Epithelial cell of esophagus (primary cell): ENCODE results near the gene CD274.

Experiments used
- DNase-seq: peaks from one replicate; pipeline ENCODE4 v3.0.0; 2010; ENCODE audit warnings: low read depth
- H3K4me3 ChIP-seq: 2 replicates; pipeline ENCODE4 v1.5.1; 2011; ENCODE audit warnings: mild to moderate bottlenecking, low read length, control low read depth
- TF ChIP-seq, protein P1 (sequence below): IDR thresholded peaks from 2 replicates; pipeline ENCODE4 v1.5.1; 2011; ENCODE audit warnings: low read depth, mild to moderate bottlenecking, low read length, control low read depth, inconsistent platforms; ENCODE audit not compliant: insufficient read depth; ENCODE audit errors: missing control alignments

The CD274 gene

GRCh38 chr9:5450359-5451091 is at the start of gene CD274:
Gene CD274, plus strand, starts transcription at chr9:5450542. Its CDS starts 5,572 bp downstream, at chr9:5456114.
- DNase-seq = peak; percentile 95
- TF ChIP-seq, protein P1, sequence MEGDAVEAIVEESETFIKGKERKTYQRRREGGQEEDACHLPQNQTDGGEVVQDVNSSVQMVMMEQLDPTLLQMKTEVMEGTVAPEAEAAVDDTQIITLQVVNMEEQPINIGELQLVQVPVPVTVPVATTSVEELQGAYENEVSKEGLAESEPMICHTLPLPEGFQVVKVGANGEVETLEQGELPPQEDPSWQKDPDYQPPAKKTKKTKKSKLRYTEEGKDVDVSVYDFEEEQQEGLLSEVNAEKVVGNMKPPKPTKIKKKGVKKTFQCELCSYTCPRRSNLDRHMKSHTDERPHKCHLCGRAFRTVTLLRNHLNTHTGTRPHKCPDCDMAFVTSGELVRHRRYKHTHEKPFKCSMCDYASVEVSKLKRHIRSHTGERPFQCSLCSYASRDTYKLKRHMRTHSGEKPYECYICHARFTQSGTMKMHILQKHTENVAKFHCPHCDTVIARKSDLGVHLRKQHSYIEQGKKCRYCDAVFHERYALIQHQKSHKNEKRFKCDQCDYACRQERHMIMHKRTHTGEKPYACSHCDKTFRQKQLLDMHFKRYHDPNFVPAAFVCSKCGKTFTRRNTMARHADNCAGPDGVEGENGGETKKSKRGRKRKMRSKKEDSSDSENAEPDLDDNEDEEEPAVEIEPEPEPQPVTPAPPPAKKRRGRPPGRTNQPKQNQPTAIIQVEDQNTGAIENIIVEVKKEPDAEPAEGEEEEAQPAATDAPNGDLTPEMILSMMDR = peak; percentile 66
- H3K4me3 ChIP-seq = peak within 1 kb of the TSS; percentile 64

- TF ChIP-seq, protein P1 = no peak
- DNase-seq = no peak
- H3K4me3 ChIP-seq = no peak overlapping the region
These were observed 48.1 kb upstream of the CD274 start for GRCh38 chr9:5402217-5402616.

DNA sequence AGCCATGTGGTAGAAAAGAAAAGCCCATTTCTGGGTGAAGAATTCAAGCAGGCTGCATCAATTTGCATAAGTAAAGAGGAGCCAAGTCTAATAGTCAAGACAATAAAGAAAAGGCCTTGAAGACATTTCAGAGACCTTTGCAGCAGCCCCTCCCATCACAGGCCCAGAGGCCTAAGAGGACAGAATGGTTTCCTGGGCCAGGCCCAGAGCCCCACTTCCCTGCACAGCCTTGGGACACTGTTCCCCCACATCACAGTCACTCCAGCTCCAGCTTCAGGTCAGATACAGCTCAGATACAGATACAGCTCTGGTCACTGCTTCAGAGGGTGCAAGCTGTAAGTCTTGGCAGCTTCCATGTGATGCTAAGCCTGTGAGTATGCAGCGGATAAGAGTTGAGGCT is 41.7 kb upstream of the CD274 start:
- DNase-seq = no peak
- H3K4me3 ChIP-seq = no peak overlapping the region
- TF ChIP-seq, protein P1 = no peak

DNA sequence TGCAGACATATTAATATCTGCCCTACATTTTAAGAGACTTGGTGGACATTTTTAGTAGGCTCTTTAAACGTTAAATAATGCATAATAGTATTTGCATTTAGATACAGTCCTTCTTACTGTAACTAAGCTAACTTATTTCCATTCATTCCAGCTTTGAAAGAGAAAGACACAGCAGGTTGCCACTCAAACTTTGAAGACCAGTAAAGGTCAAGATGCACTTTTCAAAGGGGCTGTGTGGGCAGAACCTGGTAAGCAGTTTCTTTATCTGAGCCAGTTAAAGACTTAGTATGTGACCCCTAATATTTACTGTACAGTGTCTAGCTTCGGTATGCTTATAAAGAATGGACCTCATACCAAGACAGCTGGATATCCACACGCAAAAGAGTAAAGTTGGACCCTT is 33.4 kb upstream of the CD274 start:
- no peak overlapping the region for H3K4me3 ChIP-seq
- DNase-seq = no peak
- TF ChIP-seq, protein P1 = no peak

DNA sequence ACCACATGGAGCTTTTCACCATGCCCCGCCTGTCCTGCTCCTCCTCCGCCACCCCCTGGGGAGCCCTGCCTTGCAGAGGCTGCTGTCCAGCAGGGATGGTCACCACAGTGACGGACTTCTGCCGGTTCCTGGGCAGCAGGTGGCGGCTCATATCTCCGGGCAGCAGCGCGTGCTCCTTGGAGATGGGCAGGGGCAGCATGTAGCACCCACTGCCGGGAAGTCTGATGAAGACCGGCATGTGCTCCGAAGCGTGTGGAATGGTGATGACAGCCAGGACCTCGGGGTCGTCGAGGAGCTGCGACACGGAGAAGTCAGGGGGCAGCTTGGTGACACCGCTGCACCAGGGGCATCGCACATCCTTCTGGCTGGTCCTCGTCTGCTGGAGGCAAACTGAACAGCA is 31.9 kb upstream of the CD274 start:
- TF ChIP-seq, protein P1 = no peak
- H3K4me3 ChIP-seq = no peak overlapping the region
- no peak for DNase-seq

GRCh38 chr9:5419987-5420386 is 30.4 kb upstream of the CD274 start:
- TF ChIP-seq, protein P1 = no peak

GRCh38 chr9:5421163-5421562 is 29.2 kb upstream of the CD274 start:
- no peak overlapping the region for H3K4me3 ChIP-seq
- TF ChIP-seq, protein P1 = no peak
- no peak for DNase-seq

More at GRCh38 chr9:5419987-5420386, 30.4 kb upstream of the CD274 start:
- no peak overlapping the region for H3K4me3 ChIP-seq
- DNase-seq = no peak
